Psoas muscle (tissue), 8 donors: ENCODE data around the gene ANKRD50. TPM values are rescaled to one million over a fixed set of nuclear protein-coding genes. Genes with fewer than 3 reads are reported as not detected.

Source experiments
- ATAC-seq, 4 donors: fragments of 200-7000 bp; cut with Tn5 transposase; one replicate each; pipeline ENCODE4 v1.9.1; 2020; ENCODE audit warnings: moderate library complexity in 3 of 4, mild to moderate bottlenecking in 2 of 4
- DNase-seq, 2 donors: peaks; one replicate each; pipeline ENCODE4 v3.0.0-alpha.2; 2020
- H3K27ac ChIP-seq: fragments of 200-600 bp; one replicate; pipeline ENCODE4 v1.8.0; 2022
- H3K27me3 ChIP-seq, 3 donors: fragments of 200-600 bp in 1 of 3; one replicate each; pipeline versions ENCODE4 v1.6.1 to v1.8.0; 2013 to 2022; ENCODE audit warnings: low read length in 2 of 3, mild to moderate bottlenecking in 2 of 3, moderate library complexity in 1 of 3; ENCODE audit not compliant: insufficient read depth in 3 of 3
- H3K36me3 ChIP-seq, 2 donors: fragments of 200-600 bp in 1 of 2; one replicate each; pipeline versions ENCODE4 v1.6.1 to v1.8.0; 2013 to 2022; ENCODE audit warnings: low read depth in 1 of 2, mild to moderate bottlenecking in 1 of 2, moderate library complexity in 1 of 2; ENCODE audit not compliant: insufficient read depth in 1 of 2
- H3K4me1 ChIP-seq: fragments of 200-600 bp; one replicate; pipeline ENCODE4 v1.8.0; 2022
- H3K4me3 ChIP-seq: fragments of 200-600 bp; one replicate; pipeline ENCODE4 v1.8.0; 2022; ENCODE audit warnings: mild to moderate bottlenecking
- H3K9me3 ChIP-seq: fragments of 200-600 bp; one replicate; pipeline ENCODE4 v1.8.0; 2022
- CTCF ChIP-seq: fragments of 200-600 bp; IDR thresholded peaks from one replicate; pipeline ENCODE4 v1.8.0; 2022; ENCODE audit warnings: antibody characterized with exemption
- WGBS, 3 donors: extraction: QIAGEN DNeasy Blood & Tissue Kit; methylation state at CpG; one replicate each; pipeline versions ENCODE4 v1.1.6 to v1.1.7; 2013; 5-methylcytosine and 5-hydroxymethylcytosine counted together
- intact Hi-C, 2 donors: fragments of 100-400 bp; cut with DNase I; formaldehyde crosslinking; loops; one replicate each; pipeline versions ENCODE4 v1.11.0 to v1.14.2; 2022
- polyA plus RNA-seq, 3 donors: library from polyadenylated mRNA; stranded (reverse); fragments of 200-250 nt; gene quantifications; one replicate each; pipeline ENCODE4 v1.2.3, GENCODE V29; 2013
- total RNA-seq, 4 donors: library from RNA; stranded (reverse); fragmentation: NEBNext Ultra II Directional in 2 of 4; extraction: Animal tissue kit (Norgen Biotek cat#: 25700) in 2 of 4; gene quantifications; one replicate each; pipeline versions ENCODE4 v1.2.1 to v1.2.4, GENCODE V29; 2021 to 2023
- donor health status: healthy with polysubstance abuse.
- donor health status: DM: no; HTN: no; CAD: no; lungs with moderate emphysema.
- donor health status: Bipolar disorder and iron deficiency.
- donor health status: healthy.
- donor health status: DM: yes; HTN: yes; CAD: no.
- donor health status: DM: no; HTN: no; CAD: no.
- donor health status: DM: no; HTN: no; CAD: no.
- donor health status: DM: yes; HTN: yes; CAD: no.

The ANKRD50 gene
- total and polyA plus RNA-seq, 7 donors, result 0.66 to 7.0 (median 3.1) TPM

- WGBS, 3 donors, result 51 to 65% (median 62%) methylated on average over 1 of the region's 1 CpG
Measured at GRCh38 chr4:124631760-124632159, 80.8 kb downstream of the ANKRD50 start.

GRCh38 chr4:124629681-124630080 is 82.9 kb downstream of the ANKRD50 start:
- Histone ChIP-seq H3K4me3 (no peak overlapping the region), H3K9me3 (no peaks in the 10 kb centered on the region), H3K36me3 (no peaks in the 10 kb centered on the region), H3K27me3 (no peaks in the 10 kb centered on the region), H3K27ac (no peak overlapping the region), H3K4me1 (no peaks in the 10 kb centered on the region)
- intact Hi-C loops, result no loop called here
- no peak for ATAC-seq
- DNase-seq, result no peak
- TF ChIP-seq CTCF, result no peak
- WGBS, 3 donors, result 70 to 74% (median 74%) methylated on average over 1 of the region's 1 CpG

More at GRCh38 chr4:124631760-124632159, 80.8 kb downstream of the ANKRD50 start:
- Histone ChIP-seq H3K9me3 (no peaks in the 10 kb centered on the region), H3K4me1 (no peaks in the 10 kb centered on the region), H3K36me3 (no peaks in the 10 kb centered on the region), H3K27me3 (no peaks in the 10 kb centered on the region), H3K27ac (no peak overlapping the region), H3K4me3 (no peak overlapping the region)
- ATAC-seq, result peak; percentile 16 to 56 (median 46)
- no peak for TF ChIP-seq CTCF
- peak in 1 of 2 donors; percentile 15 for DNase-seq
- intact Hi-C loops, result no loop called here
